Fibroblast of skin of scalp (primary cell): ENCODE measurements around the gene LCE5A. TPM values are rescaled to one million over a fixed set of nuclear protein-coding genes. Genes with fewer than 3 reads are reported as not detected.
A peak's percentile ranks its signal among the peaks of the same experiment; 100 is the strongest.
"Not testable (repeated sequence)": the region's sequence is repeated elsewhere in the genome, so short reads cannot be mapped to it uniquely, and the experiment has no call there.

Experiments
- DNase-seq: peaks from one replicate; pipeline ENCODE4 v3.0.0-alpha.2; 2013
- polyA plus RNA-seq, 2 experiments: library from polyadenylated mRNA; unstranded; fragments of 120-200 nt; gene quantifications; one replicate each; pipeline ENCODE4 v1.2.1, GENCODE V29; 2013; ENCODE audit not compliant: insufficient read length in 2 of 2

LCE5A gene, protein sequence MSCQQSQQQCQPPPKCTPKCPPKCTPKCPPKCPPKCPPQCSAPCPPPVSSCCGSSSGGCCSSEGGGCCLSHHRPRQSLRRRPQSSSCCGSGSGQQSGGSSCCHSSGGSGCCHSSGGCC
- polyA plus RNA-seq (2013, experiment 1 of 2; ENCODE audit: insufficient read length), result not detected
- polyA plus RNA-seq (2013, experiment 2 of 2; ENCODE audit: insufficient read length), result not detected

DNA sequence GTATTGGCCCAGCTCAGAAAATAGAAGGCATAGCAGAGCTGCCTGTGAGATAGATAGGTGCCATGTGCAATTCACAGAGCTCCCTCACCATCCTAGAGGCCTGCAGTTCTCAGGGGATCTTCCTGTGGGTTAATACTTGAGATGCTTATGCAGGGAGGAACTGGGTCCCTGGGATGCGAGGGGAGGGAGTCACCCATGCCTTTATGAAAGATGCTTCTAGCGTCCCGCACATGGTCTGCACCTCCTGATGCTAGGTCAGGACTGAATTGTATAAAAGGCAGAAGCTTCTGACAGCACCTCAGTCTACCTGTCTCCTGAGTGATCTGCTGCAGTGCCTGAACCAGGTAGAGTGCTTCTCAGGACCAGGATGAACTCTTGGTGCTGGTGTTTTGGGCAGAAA, at the start of gene LCE5A:
TSS of gene LCE5A (plus strand) at position 301 of the 400 bp plus-strand sequence. CDS start 732 bp downstream, outside the sequence.
- DNase-seq, result no peak

DNA sequence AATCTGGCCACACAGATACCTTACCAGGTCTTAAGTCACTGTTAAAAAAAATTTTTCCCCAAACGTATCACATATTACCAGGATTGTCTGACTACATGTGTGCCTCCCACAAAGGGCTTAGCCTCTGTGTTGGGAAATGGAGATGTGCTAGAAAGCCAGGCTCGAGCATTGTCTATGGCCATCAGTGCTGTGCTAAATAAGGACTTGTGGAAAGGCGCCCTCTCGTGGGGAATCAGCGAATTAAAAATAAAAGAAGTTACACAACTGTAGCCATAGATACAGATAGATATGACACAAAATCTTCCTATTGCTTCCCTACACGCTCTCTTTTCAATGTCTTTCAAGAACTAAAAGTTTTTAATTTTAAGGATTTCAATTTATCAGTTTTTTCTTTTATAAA, 49.1 kb upstream of the LCE5A start:
- peak; percentile 60 for DNase-seq

DNA sequence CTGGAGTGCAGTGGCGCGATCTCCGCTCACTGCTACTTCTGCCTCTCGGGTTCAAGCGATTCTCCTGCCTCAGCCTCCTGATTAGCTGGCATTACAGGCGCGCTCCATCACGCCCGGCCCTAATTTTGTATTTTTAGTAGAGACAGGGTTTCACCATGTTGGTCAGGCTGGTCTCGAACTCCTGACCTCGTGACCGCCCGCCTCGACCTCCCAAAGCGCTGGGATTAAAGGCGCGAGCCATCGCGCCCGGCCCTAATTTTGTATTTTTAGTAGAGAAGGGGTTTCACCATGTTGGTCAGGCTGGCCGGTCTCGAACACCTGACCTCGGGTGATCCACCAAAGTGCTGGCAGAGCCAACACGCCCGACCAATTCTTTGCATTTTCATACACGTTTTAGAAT, 48.0 kb upstream of the LCE5A start:
- no peak for DNase-seq

DNA sequence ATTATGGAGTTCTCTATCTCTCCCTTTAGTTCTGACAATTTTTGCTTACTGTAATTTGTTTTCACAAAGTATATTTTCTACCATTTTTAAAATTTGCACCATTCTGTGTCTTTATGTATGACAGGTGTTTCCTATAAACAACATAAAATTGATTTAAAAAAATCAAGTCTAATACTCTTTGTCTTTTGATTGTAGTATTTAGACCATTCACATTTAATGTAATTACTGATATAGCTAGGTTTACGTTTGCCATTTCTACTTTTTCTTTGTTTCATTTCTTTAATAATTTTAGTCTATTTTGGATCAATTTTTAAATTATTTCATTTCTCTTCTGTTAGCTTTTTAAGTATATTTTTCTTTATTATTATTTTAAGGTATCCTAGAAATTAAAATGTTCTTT, 44.4 kb upstream of the LCE5A start:
- no peak for DNase-seq

DNA sequence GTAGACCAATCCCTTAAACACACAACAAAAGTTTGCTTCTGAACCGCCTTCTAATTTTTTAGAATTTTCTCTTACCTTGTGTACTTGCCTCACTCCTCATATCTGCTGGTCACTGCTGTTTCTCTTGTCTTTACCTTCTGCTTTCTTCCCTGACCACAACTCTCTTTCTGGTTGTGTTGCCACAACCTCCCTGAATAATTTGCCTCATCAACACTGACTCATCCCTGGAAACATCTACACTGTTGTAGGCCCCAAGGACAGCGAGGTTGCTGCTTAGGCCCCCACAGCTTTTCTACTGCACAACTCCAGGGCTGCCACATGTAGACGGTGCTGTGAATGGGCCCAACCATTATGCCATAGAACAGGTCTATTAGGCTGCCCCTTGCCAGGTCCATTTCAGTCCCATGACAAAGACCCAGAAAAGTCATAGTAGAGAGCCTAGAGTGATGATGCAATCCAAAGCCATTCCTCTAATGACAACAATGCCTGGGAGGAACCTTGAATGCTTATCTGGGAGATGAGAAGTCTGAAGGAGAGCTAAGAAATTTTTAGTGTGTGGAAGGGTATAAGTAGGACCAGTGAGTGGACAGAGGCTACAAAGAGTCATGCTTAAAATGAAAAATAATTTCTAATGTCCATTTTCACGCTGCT, 36.6 kb upstream of the LCE5A start:
- DNase-seq, result no peak

DNA sequence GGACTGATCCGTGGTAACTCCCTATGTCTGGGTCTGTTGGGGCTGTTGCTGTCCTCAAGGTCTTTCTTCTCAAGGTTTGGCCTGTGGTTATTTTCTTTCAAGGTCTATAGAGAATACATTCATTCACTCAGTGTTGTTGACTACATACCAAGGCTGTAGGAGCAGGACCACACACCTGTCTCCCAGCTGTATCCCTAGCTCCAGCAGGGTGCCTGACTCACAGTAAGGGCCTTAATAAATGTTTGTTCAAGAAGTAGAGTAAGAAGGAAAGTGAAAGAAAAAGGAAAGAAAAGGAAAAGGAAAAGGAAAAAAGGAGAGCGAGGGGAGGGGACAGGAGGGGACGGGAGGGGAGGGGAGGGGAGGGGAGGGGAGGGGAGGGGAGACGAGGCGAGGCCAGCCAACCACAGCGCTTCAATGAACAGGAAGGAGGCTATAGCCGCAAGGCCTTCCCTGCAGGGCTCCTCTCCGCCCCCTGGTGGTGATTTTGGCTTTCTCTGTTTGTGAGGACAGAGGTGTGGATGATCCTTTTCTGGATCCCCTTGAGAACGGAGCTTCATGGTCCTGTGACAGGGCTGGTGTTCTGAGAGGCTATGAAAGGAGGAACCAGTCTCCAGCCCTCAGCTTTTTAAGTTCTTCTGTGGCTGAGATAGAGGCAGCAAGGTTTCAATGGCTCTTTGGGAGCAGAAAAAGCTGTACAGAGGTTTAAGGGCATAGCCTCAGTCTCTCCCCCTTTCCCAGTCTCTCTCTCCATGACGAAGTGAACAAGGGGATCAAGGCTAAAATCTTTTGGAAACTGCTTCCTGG, 30.6 kb upstream of the LCE5A start:
- DNase-seq, result peak; percentile 14

DNA sequence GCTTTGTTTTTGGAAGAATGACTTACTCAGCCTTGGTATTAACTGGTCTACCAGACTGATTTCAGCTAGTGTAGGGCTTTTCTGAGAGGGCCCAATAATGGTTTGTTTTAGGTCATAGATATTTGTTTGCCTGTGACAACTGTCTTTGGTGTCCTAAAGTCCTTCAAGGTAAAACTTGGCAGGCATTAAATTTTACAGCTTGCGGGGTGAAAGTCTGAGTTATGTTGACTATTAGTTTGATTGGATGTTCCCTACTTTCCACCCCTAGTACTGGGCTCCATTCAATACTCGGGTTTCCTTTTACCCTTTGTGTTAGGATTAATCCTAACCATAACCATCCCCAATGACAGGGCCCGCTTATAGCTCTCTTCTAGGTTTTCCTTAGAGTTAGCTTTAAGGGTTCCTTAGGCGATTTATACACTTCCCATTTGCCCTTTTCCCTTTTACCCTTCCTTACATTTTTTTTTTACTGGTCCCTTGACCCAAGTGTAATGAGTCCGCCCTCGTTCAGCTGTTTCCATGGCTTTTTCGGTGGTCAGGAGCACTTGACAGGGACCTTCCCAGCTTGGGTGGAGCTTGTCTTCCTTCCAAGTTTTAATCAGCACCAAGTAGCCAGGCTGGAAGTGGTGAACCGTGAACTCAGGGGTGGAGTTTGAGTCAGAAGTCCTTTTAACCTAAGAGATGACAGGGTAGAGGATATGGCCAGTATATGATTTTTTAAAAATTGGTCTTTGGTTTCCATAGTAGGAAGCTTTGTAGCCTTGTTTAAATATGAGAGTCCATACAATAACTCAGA, 28.5 kb upstream of the LCE5A start:
- DNase-seq, result no peak

DNA sequence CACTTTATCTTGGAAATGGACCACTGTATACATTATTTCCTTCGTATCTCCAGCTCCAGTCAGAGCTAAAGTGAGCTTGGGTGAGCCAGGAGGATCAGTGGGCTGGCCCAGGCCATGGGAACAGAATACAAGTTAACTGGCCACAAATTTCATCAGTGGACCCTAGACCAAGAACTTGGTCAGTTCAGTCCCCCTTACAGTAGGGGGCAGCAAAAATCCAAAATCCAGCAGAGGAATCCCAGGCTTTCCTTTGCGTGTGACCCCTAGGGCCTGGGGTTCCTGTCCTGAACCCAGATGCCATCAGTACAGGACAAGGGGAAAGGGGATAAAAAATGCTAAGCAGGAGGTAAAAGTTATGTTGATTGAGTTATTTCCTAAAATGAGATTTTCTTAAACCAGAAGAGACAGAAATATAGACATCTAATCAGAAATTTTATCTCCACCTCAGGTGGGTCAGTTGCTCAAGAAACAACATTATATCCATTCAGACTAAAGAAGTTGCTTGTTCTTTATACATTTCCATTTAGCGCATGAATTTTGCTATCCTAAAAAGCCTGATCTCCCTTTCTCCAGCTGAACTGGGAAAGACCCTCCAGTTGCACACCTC, 24.1 kb upstream of the LCE5A start:
- no peak for DNase-seq

DNA sequence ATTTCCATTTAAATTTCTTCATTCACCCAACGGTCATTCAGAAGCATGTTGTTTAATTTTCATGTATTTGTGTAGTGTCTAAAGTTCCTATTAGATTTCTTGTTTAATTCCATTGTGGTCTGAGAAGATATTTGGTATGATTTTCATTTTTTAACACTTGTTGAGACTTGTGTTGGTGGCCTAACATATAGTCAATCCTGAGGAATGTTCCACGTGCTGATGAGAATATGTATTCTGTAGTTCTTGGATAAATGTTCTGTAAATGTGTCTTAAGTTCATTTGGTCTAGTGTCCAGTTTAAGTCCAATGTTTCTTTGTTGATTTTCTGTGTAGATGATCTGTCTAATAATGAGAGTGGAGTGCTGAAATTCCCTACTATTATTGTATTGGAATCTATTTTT, 22.7 kb upstream of the LCE5A start:
- DNase-seq, result no peak

DNA sequence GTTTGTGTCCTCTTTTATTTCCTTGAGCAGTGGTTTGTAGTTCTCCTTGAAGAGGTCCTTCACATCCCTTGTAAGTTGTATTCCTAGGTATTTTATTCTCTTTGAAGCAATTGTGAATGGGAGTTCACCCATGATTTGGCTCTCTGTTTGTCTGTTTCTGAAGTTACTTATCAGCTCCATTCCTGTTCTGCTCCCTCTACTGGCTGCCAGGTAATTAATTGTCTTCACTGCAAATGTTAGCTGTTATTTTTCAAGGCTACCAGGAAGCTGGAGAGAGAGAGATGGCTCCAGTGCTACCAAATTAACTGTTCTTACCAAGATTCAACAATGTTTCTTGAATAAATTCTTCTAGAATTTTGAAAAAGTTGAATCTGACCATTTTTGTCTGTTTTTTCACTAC, 19.1 kb upstream of the LCE5A start:
- DNase-seq, result not testable (repeated sequence)

DNA sequence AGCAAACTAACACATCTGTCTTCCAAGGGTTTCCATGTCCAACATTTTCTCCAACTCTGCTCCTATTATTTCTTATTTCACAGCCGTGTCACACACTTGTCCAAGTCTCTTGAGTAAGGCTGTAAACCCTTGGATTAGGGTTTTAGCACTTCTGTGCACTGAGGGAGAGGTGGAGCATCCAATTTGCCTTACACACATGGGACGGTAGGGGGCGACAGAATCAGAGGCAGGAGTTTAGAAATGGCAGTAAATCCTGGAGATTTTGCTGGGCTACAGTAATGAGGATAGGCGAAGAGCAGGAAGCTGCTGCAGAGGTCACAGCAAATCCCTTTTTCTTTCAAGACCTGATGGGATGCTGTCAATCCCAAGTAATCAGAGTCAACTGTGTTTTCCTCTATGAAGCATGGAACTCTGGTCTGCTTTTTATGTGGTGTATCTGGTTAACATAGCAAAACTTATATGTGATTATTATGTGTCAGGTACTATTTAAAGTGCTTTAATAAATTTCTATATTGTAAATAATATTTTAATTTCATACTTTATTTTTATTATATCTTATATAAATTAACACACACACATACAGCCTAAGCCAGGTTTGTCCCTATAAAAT, 15.4 kb upstream of the LCE5A start:
- no peak for DNase-seq

DNA sequence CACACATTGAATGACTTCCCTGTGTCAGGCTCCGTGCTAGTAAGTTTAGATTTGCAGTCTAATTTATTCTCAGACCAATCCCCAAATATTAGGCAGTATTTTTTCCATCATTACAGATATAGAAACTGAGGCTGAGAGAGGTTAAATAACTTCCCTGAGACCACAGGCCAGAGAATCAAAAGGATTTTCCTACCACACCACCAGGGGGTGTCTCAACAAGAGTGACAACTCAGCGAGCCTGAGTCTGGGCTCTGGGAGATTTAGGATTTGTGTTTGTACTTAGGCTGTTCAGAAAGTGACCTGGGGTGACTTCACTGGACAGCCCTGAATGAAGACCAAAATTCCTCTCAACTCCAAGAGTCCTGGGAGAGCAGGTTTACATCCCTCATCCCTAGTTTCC, 13.3 kb upstream of the LCE5A start:
- DNase-seq, result no peak

DNA sequence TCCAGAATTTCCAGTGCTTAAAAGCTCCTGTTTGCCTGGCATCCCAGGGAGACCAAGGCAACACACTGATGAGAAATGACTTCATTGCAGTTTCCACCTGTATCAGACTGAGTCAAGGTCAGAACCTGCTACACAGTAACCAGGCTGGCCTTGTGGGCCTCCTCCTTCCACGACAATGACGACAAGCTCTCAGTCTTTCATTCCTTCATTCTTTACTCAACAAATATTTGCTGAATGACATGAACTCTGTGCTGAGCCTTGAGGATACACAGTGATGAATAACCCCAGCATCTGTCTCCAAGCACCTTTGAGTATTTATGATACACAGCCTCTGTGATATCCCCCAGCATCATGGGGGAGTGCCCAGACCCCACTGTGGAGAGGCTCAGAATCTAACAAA, 8.9 kb upstream of the LCE5A start:
- DNase-seq, result no peak

DNA sequence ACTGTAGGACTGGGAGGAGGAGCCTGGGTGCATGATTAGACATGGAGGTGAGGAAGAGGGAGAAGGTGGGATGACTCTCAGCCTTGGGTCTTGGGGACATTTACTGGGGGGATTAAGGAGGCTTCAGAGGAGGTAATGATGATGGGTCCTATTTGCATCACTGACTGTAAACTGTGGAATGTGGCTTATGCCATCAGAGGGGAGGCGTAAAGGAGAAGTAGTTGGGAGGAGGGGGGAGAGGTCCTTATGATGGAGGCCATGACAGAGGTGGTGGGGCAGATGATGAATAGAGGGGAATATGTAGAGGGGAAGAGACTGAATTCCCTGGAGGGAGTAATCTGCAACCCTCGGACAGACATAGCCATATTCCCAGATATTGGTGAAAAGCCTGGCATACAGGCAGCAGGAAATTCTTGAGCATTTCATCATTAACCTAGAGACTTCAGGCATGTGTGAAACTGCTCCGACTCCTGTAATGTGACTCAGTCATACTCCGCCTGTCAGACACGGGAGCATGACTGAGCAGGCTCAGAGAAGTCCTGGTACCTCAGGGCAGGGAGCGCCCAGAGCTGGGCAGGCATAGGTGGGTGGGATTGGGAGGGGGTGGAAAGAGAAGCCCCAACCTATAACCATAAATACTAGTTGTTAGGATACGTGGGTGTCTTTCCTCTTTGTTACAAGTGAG, 8.0 kb upstream of the LCE5A start:
- DNase-seq, result peak; percentile 15

DNA sequence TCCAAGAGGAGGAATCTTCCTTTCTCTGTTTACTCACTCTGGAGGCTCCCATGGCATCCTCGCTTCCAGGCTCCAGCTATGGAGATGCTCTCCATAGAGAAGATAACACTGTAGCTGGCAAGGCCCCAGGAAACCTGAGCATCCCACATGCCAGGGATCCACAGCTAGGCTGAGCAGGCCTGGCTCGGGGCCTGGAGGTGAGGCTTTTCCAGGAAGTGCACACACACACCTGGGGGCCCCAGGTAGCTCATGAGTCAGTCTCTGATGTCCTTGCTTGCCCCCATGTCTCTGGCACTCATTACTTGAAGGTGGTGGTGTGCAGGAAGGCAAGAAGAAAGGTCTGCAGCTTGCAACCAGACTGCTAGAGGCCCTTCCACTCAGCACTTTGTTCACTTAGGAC, 5.5 kb upstream of the LCE5A start:
- DNase-seq, result no peak

DNA sequence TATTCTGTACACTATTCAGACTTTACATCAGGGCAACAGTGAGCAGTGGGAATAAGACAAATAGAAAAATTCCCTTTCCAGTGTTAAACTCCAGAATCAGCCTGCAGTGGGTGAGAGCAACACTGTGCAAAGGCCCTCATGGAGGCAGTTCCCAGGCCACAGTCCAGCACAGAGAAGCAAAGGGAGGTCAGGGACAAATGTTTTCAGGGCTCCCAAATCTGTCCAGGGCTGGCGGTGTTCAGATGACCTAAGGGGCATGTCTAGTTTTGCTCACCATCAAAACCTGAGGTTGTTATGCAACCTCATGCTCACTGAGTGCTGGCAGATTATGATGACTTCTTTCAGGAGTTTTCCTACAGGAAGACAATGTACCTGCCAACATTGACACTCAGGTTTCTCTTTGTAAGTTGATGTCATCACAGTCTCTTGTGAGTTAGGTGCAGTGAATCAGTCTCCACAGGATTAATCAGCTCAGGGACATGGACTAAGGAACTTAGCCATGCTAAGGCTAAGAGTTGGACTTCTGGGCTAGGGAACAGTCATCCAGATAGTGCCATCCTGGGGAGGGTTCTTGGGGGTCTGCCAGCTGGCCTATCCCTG, 3.6 kb upstream of the LCE5A start:
- no peak for DNase-seq

DNA sequence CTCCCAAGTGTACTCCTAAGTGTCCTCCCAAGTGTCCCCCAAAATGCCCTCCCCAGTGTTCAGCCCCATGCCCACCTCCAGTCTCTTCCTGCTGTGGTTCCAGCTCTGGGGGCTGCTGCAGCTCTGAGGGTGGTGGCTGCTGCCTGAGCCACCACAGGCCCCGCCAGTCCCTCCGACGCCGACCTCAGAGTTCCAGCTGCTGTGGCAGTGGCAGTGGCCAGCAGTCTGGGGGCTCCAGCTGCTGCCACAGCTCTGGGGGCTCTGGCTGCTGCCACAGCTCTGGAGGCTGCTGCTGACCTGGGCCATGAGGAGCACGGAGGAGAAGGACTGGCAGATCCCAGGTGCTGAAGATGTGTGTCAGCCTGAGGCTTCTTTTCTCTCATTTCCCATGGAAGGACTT, 993 bp downstream of the LCE5A start:
- no peak for DNase-seq

DNA sequence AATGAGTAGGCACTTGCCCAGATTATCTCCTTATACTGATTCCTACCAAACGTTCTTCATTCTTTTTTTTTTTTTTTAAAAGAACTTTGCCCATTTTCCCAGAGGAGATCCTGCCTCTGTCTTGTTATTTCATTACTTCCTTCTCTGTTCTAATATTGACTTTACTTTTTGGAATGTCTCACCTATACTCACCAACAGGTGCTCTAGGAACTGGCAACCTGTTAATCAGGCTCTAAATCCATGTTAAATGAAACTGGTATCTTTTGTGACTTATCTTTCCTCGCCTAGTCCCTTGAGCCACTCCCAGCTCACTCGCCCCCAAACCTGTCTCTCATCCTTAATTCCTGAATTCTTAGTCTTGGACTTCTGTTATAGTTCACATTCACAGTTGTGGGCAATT, 2.5 kb downstream of the LCE5A start:
- DNase-seq, result no peak

DNA sequence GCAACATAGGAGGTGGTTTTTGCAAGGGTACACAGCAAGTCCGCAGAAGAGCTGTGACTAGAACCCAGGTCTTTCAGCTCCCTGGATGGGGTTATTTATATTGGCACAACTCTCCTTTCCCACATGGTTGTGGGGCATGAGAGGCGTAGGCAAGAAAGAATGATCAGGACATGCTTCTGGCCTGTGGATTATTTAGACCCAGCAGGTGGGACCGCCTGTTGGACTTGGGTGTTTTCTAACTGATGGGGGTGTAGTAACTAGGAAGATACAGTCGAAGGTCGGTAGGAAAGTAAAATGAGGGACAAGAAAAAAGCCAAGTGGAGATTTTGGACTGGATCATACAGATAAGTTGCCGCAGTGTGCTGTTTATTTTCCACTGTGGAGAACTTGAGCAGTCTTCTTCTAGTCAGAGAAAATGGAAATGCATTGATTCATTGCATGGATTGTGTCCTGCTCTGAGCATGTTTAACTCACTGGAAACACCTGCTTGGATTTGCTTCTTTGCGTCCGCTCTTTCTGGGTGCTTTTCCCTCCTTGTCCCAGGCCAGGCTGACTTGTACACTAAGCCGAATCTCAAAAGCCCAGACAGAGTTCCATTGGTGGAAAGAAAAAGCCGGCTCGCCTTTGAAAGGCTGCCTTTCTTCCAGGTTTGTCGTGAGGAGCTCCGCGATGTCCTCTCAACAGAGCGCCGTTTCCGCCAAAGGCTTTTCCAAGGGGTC, 4.3 kb downstream of the LCE5A start:
- no peak for DNase-seq

DNA sequence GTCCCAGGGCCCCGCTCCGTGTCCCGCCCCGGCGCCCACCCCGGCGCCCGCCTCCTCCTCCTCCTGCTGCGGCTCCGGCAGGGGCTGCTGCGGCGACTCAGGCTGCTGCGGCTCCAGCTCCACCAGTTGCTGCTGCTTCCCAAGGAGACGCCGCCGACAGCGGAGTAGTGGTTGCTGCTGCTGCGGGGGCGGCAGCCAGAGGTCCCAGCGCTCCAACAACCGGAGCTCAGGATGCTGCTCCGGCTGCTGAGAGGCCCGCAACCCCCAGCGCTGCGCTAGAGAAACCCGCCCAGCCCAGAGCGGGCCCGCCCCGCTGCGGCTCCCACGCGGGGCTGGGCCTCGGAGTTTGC, 4.8 kb downstream of the LCE5A start:
- DNase-seq, result no peak

DNA sequence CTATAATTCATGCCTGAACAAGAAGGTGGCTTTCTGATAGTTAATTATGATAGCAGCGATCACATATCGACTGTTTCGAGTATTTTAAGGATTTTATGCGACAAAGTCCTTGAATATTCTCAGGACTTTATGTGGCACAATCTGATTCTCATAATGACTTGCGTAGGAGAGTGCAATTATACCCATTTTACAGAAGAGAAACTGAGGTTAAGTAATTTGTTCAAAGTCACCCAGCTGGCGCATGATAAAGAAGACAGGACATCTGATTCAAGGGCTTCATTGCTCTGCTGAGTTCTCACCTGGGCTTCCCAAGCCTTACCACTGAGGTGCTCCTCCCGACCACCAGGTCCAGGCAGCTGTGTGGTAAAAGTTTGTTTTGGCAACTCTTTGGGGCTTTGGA, 5.5 kb downstream of the LCE5A start:
- no peak for DNase-seq
